K562 (cell line): ENCODE data around the gene ADORA1. TPM values are rescaled to one million over a fixed set of nuclear protein-coding genes. Genes with fewer than 3 reads are reported as not detected.
A peak's percentile ranks its signal among the peaks of the same experiment; 100 is the strongest.

Experiments
- ATAC-seq: fragments of 200-7000 bp; cut with Tn5 transposase; 3 replicates; pipeline ENCODE4 v1.9.1; 2020; ENCODE audit warnings: moderate library complexity
- BruUV-seq: library from RNA; stranded (reverse); fragments of 400-500 nt; replicated peaks from 2 replicates; lab custom pipeline; 2021; lab: Mats Ljungman, UMichigan
- CTCF ChIA-PET: fragments of 300-600 bp; formaldehyde crosslinking; extraction: SDS; loops from one replicate; lab custom pipeline; 2021; ENCODE audit warnings: low intra/inter-chr PET ratio; lab: Yijun Ruan, JAX
- POLR2A ChIA-PET: fragments of 300-600, 350-650 bp; sonication (Branson Sonifier 250); formaldehyde crosslinking; extraction: SDS; loops from one replicate; lab custom pipeline; 2021; ENCODE audit warnings: antibody characterized with exemption, inconsistent platforms; lab: Yijun Ruan, JAX
- DNase-seq, 4 experiments: peaks; one replicate each; pipeline versions ENCODE4 v3.0.0 to v3.0.0-alpha.2; 2011 to 2018; ENCODE audit warnings: low spot score in 3 of 4, mixed read lengths in 3 of 4; ENCODE audit errors: extremely low read depth in 1 of 4
- FAIRE-seq: peaks from 2 replicates; lab custom pipeline; 2011; peaks lifted over from hg19 to GRCh38; lab: Jason Lieb, UNC
- H2AFZ ChIP-seq: 2 replicates; pipeline ENCODE4 v1.6.0; 2011; ENCODE audit warnings: low read depth, low read length, control low read depth, inconsistent platforms
- H3K27ac ChIP-seq: fragments of 200-600 bp; 3 replicates; pipeline ENCODE4 v1.8.0; 2011; ENCODE audit warnings: low read depth, mild to moderate bottlenecking, control low read depth, inconsistent platforms, low read length, moderate library complexity, mixed read lengths; ENCODE audit errors: extremely low read depth
- H3K27me3 ChIP-seq, 2 experiments: fragments of 300-600 bp in 1 of 2; 2 replicates in 1 of 2; 3 replicates in 1 of 2; pipeline versions ENCODE4 v1.6.0 to v1.8.0; 2011; ENCODE audit warnings: inconsistent platforms in 2 of 2, low read length in 2 of 2, mild to moderate bottlenecking in 1 of 2, mixed read lengths in 1 of 2, moderate library complexity in 1 of 2; ENCODE audit not compliant: control insufficient read depth in 2 of 2, insufficient read depth in 2 of 2
- H3K36me3 ChIP-seq: fragments of 300-600 bp; 3 replicates; pipeline ENCODE4 v1.8.0; 2011; ENCODE audit warnings: mild to moderate bottlenecking, low read length, inconsistent platforms; ENCODE audit not compliant: control insufficient read depth, insufficient read depth
- H3K4me1 ChIP-seq, 2 experiments: fragments of 200-600 bp in 1 of 2; replicated peaks in 1 of 2; 2 replicates in 1 of 2; 3 replicates in 1 of 2; pipeline versions ENCODE4 v1.5.1 to v1.8.0; 2011; ENCODE audit warnings: inconsistent platforms in 2 of 2, low read length in 2 of 2, mild to moderate bottlenecking in 1 of 2, mixed read lengths in 1 of 2, moderate library complexity in 1 of 2; ENCODE audit not compliant: control insufficient read depth in 2 of 2, insufficient read depth in 2 of 2
- H3K4me2 ChIP-seq: 2 replicates; pipeline ENCODE4 v1.6.1; 2011; ENCODE audit warnings: low read length, control low read depth, inconsistent platforms, mixed read lengths; ENCODE audit not compliant: insufficient read depth
- H3K4me3 ChIP-seq: fragments of 200-600 bp; sonication (generic), shearing (Covaris generic); 2 replicates; pipeline ENCODE4 v1.5.1; 2016; ENCODE audit warnings: control low read depth, inconsistent platforms
- H3K79me2 ChIP-seq: fragments of 200-600 bp; 3 replicates; pipeline ENCODE4 v1.8.0; 2011; ENCODE audit warnings: low read length, inconsistent platforms; ENCODE audit not compliant: control insufficient read depth, insufficient read depth
- H3K9ac ChIP-seq, 2 experiments: 2 replicates each; pipeline versions ENCODE4 v1.6.0 to v1.6.1; 2011; ENCODE audit warnings: low read depth in 2 of 2, low read length in 2 of 2, control low read depth in 1 of 2, inconsistent platforms in 1 of 2, mild to moderate bottlenecking in 1 of 2, mixed read lengths in 1 of 2; ENCODE audit not compliant: insufficient read depth in 1 of 2
- H3K9me1 ChIP-seq: one replicate; pipeline ENCODE4 v1.6.0; 2011; ENCODE audit warnings: inconsistent platforms, mild to moderate bottlenecking, low read length, moderate library complexity; ENCODE audit not compliant: control insufficient read depth, insufficient read depth
- H3K9me3 ChIP-seq: replicated peaks from 2 replicates; pipeline ENCODE4 v1.5.1; 2011; ENCODE audit warnings: low read depth, low read length, inconsistent platforms; ENCODE audit not compliant: control insufficient read depth, insufficient read depth
- H4K20me1 ChIP-seq: replicated peaks from 2 replicates; pipeline ENCODE4 v1.6.1; 2011; ENCODE audit warnings: low read length, inconsistent platforms, mixed read lengths; ENCODE audit not compliant: control insufficient read depth, insufficient read depth
- CTBP1 ChIP-seq: fragments of 450-650 bp; IDR thresholded peaks from 2 replicates; pipeline ENCODE4 v1.6.1; 2016; ENCODE audit warnings: borderline replicate concordance
- RBM25 ChIP-seq: fragments of 200-400 bp; formaldehyde crosslinking; IDR thresholded peaks from 2 replicates; pipeline ENCODE4 v1.6.1; 2018; ENCODE audit warnings: low read length, low read depth, moderate library complexity; ENCODE audit not compliant: severe bottlenecking
- USF2 ChIP-seq: sonication (generic); formaldehyde crosslinking; IDR thresholded peaks from 2 replicates; pipeline ENCODE4 v1.5.0; 2020; ENCODE audit warnings: missing genetic modification reagents
- ZKSCAN1 ChIP-seq: fragments of 150-350 bp; IDR thresholded peaks from 2 replicates; pipeline ENCODE4 v1.6.1; 2016; ENCODE audit warnings: low read depth, low read length
- ZSCAN32 ChIP-seq: fragments of 450-650 bp; formaldehyde crosslinking; IDR thresholded peaks from 2 replicates; pipeline ENCODE4 v1.4.0; 2020; ENCODE audit warnings: mild to moderate bottlenecking, moderate library complexity
- WGBS: fragments of 100-300 bp; shearing (Covaris generic); methylation state at CpG from one replicate; pipeline ENCODE4 v1.1.6; 2016; ENCODE audit warnings: low coverage, mixed read lengths; ENCODE audit not compliant: insufficient coverage; ENCODE audit errors: missing lambda C conversion rate; 5-methylcytosine and 5-hydroxymethylcytosine counted together
- in situ Hi-C: fragments of 300-500 bp; cut with MboI; formaldehyde crosslinking; loops from 4 replicates; pipeline ENCODE4 v1.15.0; 2018; ENCODE audit warnings: inconsistent platforms, mixed read lengths
- intact Hi-C: fragments of 100-400 bp; cut with micrococcal nuclease; formaldehyde crosslinking; loops from 2 replicates; pipeline ENCODE4 v1.14.2; 2022
- polyA plus RNA-seq, 8 experiments: library from polyadenylated mRNA; depleted of rRNA in 4 of 8; stranded (reverse) in 5 of 8; unstranded in 3 of 8; fragments of >200 nt; fragmentation: Nextera tagmentation in 2 of 8; fragmentation: Illumina TruSeq in 1 of 8; extraction: Ambion mirVana in 2 of 8; extraction: Trizol in 1 of 8; gene quantifications; 2 replicates each; pipeline versions ENCODE4 v1.2.1 to v1.2.3, GENCODE V29; 2011 to 2014; ENCODE audit warnings: inconsistent platforms in 1 of 8, missing spikeins in 1 of 8
- total RNA-seq, 7 experiments: library from RNA; depleted of rRNA in 6 of 7; stranded (reverse); fragments of >200 nt in 6 of 7; fragmentation: Illumina TruSeq in 2 of 7; extraction: Trizol in 2 of 7; gene quantifications; 2 replicates each; pipeline versions ENCODE4 v1.2.1 to v1.2.3, GENCODE V29; 2011 to 2021; ENCODE audit warnings: low replicate concordance in 1 of 7

The ADORA1 gene
- total and polyA plus RNA-seq, 9 of the 15 experiments (the other 6 are each of a cell fraction or from before 2014, with no cell fraction given) = not detected

- TF ChIP-seq USF2 (CRISPR knock-in tag) = no peak
- TF ChIP-seq, all 486 proteins: peak for 0
Observed at GRCh38 chr1:203140743-203141520, 13.4 kb downstream of the ADORA1 start (continued).

GRCh38 chr1:203142124-203142523 is 14.6 kb downstream of the ADORA1 start:
- in situ Hi-C loops (no loop called here), intact Hi-C loops (no loop called here)
- Histone ChIP-seq H3K79me2 (no peaks in the 10 kb centered on the region), H3K9me1 (no peaks in the 10 kb centered on the region), H4K20me1 (no peaks in the 10 kb centered on the region; the same call in 1 of the 2 replicates), H3K9ac (no peak overlapping the region), H3K4me1 (no peaks in the 10 kb centered on the region), H3K27me3 (peaks cover 33 to 71% of the 10 kb centered on the region in 2 experiments), H3K27ac (no peak overlapping the region), H3K9me3 (no peaks in the 10 kb centered on the region), H3K36me3 (no peaks in the 10 kb centered on the region), H3K4me2 (no peak overlapping the region), H3K4me3 (no peak overlapping the region), H2AFZ (no peak overlapping the region)
- DNase-seq = no peak
- BruUV-seq = no TSS peak
- no peak for TF ChIP-seq ZSCAN32
- TF ChIP-seq CTBP1 = no peak
- peak; percentile 66; the same call in 1 of the 2 replicates for TF ChIP-seq ZKSCAN1
- TF ChIP-seq RBM25 = peak; percentile 4
- FAIRE-seq = no peak
- ATAC-seq = no peak
- 3% methylated on average over 6 of the region's 6 CpGs for WGBS
- CTCF ChIA-PET = no interaction called here
- POLR2A ChIA-PET = interaction anchor here (0.6 to 1.8 kb wide), 2 partner anchors 9 to 27 kb away, joined by 3 to 4 read pairs; no protein-coding TSS in a partner anchor
